ENCODE data around the gene TCF7.

Gene TCF7

GRCh38 chr5:134088291-134088690, 26.2 kb upstream of the TCF7 start:
- no peak overlapping the region for H2BK15ac ChIP-seq (replicated peaks; ENCODE audit: low read depth)

GRCh38 chr5:134088994-134089560, 25.4 kb upstream of the TCF7 start:
- no peak overlapping the region for H3K9ac ChIP-seq (ENCODE audit: low read length)
- no peak overlapping the region for H4K5ac ChIP-seq (ENCODE audit: low read length)
- no peak overlapping the region for H2BK15ac ChIP-seq (replicated peaks; ENCODE audit: low read depth)
- no peaks in the 10 kb centered on the region for H3K27me3 ChIP-seq (ENCODE audit: insufficient read depth, low read length, poor library complexity)
- no peaks in the 10 kb centered on the region for H3K36me3 ChIP-seq (ENCODE audit: control insufficient read depth, insufficient read depth, low read length)
- H3K18ac ChIP-seq (ENCODE audit: low read length): no peak overlapping the region
- no peak overlapping the region for H3K4me3 ChIP-seq (ENCODE audit: low read length)
- H2BK5ac ChIP-seq (ENCODE audit: low read length): no peak overlapping the region
- no peak overlapping the region for H3K56ac ChIP-seq (ENCODE audit: low read length)
- no CpG with 5 or more reads among the region's 5 CpGs for WGBS (ENCODE audit: extremely low coverage, insufficient coverage, low lambda C conversion rate)
- H2AK5ac ChIP-seq (ENCODE audit: low read length): no peak overlapping the region
- no peaks in the 10 kb centered on the region for H3K79me2 ChIP-seq (ENCODE audit: control insufficient read depth, insufficient read depth, low read length)
- H4K8ac ChIP-seq (ENCODE audit: low read depth, low read length): no peak overlapping the region
- H2BK120ac ChIP-seq (ENCODE audit: low read depth, low read length): no peak overlapping the region
- H3K4ac ChIP-seq (ENCODE audit: low read depth, low read length): no peak overlapping the region
- no peak overlapping the region for H3K23ac ChIP-seq (ENCODE audit: low read length)
- no peaks in the 10 kb centered on the region for H3K79me1 ChIP-seq (ENCODE audit: low read length)
- no peak overlapping the region for H3K27ac ChIP-seq (ENCODE audit: low read depth, low read length)
- no peak overlapping the region for H3K4me2 ChIP-seq (ENCODE audit: low read length)
- no peaks in the 10 kb centered on the region for H3K4me1 ChIP-seq (ENCODE audit: control insufficient read depth, low read depth, low read length)
- no peak for DNase-seq

More at GRCh38 chr5:134088291-134088690, 26.2 kb upstream of the TCF7 start:
- no peak overlapping the region for H2BK5ac ChIP-seq (ENCODE audit: low read length)
- H3K79me1 ChIP-seq (ENCODE audit: low read length): no peaks in the 10 kb centered on the region
- no peak overlapping the region for H4K5ac ChIP-seq (ENCODE audit: low read length)
- H3K27me3 ChIP-seq (ENCODE audit: insufficient read depth, low read length, poor library complexity): no peaks in the 10 kb centered on the region
- no peak overlapping the region for H3K4ac ChIP-seq (ENCODE audit: low read depth, low read length)
- H2AK5ac ChIP-seq (ENCODE audit: low read length): no peak overlapping the region
- H3K36me3 ChIP-seq (ENCODE audit: control insufficient read depth, insufficient read depth, low read length): no peaks in the 10 kb centered on the region
- no peak overlapping the region for H2BK120ac ChIP-seq (ENCODE audit: low read depth, low read length)
- no peak overlapping the region for H3K4me3 ChIP-seq (ENCODE audit: low read length)
- H3K23ac ChIP-seq (ENCODE audit: low read length): no peak overlapping the region
- H3K79me2 ChIP-seq (ENCODE audit: control insufficient read depth, insufficient read depth, low read length): no peaks in the 10 kb centered on the region
- no peak overlapping the region for H3K18ac ChIP-seq (ENCODE audit: low read length)
- H3K4me2 ChIP-seq (ENCODE audit: low read length): no peak overlapping the region
- no peak overlapping the region for H4K8ac ChIP-seq (ENCODE audit: low read depth, low read length)
- no peaks in the 10 kb centered on the region for H3K4me1 ChIP-seq (ENCODE audit: control insufficient read depth, low read depth, low read length)
- no peak overlapping the region for H3K56ac ChIP-seq (ENCODE audit: low read length)
- H3K9ac ChIP-seq (ENCODE audit: low read length): no peak overlapping the region
- no peak for DNase-seq
- no peak overlapping the region for H3K27ac ChIP-seq (ENCODE audit: low read depth, low read length)

- no CpG with 5 or more reads among the region's 5 CpGs for WGBS (ENCODE audit: extremely low coverage, insufficient coverage, low lambda C conversion rate)
Observed at GRCh38 chr5:134090522-134090921, 24.0 kb upstream of the TCF7 start.

DNA sequence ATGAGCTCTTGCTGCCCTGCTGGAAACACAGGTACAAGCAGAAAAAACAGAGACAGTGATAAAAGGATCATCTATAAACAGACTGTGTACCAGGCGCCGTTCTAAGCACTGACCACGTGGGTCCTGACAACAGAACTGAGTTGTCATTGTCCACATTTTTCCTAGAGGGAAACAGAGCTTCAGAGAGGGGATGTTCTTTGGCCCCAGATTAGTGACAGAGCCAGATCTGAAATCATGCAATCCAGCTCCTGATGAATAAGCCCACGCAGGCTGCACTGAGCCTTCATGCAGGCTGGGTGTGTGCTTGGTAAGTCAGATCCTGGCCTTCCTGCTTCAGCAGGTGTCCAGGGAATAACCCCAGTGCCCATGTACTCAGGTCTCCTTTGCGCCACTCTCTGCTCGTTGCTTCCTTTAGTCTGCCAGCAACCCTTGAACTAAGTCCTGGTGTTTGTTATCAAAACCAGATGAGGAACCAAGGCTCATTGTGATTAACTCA, 22.8 kb upstream of the TCF7 start:
- Histone ChIP-seq H3K27ac (ENCODE audit: low read depth, low read length) (no peak overlapping the region), H3K4ac (ENCODE audit: low read depth, low read length) (no peak overlapping the region), H3K79me1 (ENCODE audit: low read length) (no peaks in the 10 kb centered on the region), H2BK15ac (replicated peaks; ENCODE audit: low read depth) (no peak overlapping the region), H3K4me3 (ENCODE audit: low read length) (no peak overlapping the region), H3K56ac (ENCODE audit: low read length) (no peak overlapping the region), H3K23ac (ENCODE audit: low read length) (no peak overlapping the region), H3K18ac (ENCODE audit: low read length) (no peak overlapping the region), H3K79me2 (ENCODE audit: control insufficient read depth, insufficient read depth, low read length) (no peaks in the 10 kb centered on the region), H4K8ac (ENCODE audit: low read depth, low read length) (no peak overlapping the region), H4K5ac (ENCODE audit: low read length) (no peak overlapping the region), H2BK5ac (ENCODE audit: low read length) (no peak overlapping the region), H3K4me2 (ENCODE audit: low read length) (no peak overlapping the region), H3K27me3 (ENCODE audit: insufficient read depth, low read length, poor library complexity) (no peaks in the 10 kb centered on the region), H2BK120ac (ENCODE audit: low read depth, low read length) (no peak overlapping the region), H3K9ac (ENCODE audit: low read length) (no peak overlapping the region), H3K4me1 (ENCODE audit: control insufficient read depth, low read depth, low read length) (no peaks in the 10 kb centered on the region), H2AK5ac (ENCODE audit: low read length) (no peak overlapping the region), H3K36me3 (ENCODE audit: control insufficient read depth, insufficient read depth, low read length) (no peaks in the 10 kb centered on the region)
- DNase-seq: no peak
- WGBS (ENCODE audit: extremely low coverage, insufficient coverage, low lambda C conversion rate): no CpG with 5 or more reads among the region's 6 CpGs

More at GRCh38 chr5:134090522-134090921, 24.0 kb upstream of the TCF7 start:
- H3K27ac ChIP-seq (ENCODE audit: low read depth, low read length): no peak overlapping the region
- H3K4ac ChIP-seq (ENCODE audit: low read depth, low read length): no peak overlapping the region
- H2AK5ac ChIP-seq (ENCODE audit: low read length): no peak overlapping the region
- no peaks in the 10 kb centered on the region for H3K79me1 ChIP-seq (ENCODE audit: low read length)
- H2BK5ac ChIP-seq (ENCODE audit: low read length): no peak overlapping the region
- no peak overlapping the region for H3K4me2 ChIP-seq (ENCODE audit: low read length)
- H3K27me3 ChIP-seq (ENCODE audit: insufficient read depth, low read length, poor library complexity): no peaks in the 10 kb centered on the region
- H3K18ac ChIP-seq (ENCODE audit: low read length): no peak overlapping the region
- H3K4me3 ChIP-seq (ENCODE audit: low read length): no peak overlapping the region
- DNase-seq: no peak
- no peak overlapping the region for H3K56ac ChIP-seq (ENCODE audit: low read length)
- no peak overlapping the region for H2BK15ac ChIP-seq (replicated peaks; ENCODE audit: low read depth)
- H3K36me3 ChIP-seq (ENCODE audit: control insufficient read depth, insufficient read depth, low read length): no peaks in the 10 kb centered on the region
- no peak overlapping the region for H4K8ac ChIP-seq (ENCODE audit: low read depth, low read length)
- H3K23ac ChIP-seq (ENCODE audit: low read length): no peak overlapping the region
- H3K79me2 ChIP-seq (ENCODE audit: control insufficient read depth, insufficient read depth, low read length): no peaks in the 10 kb centered on the region
- no peak overlapping the region for H3K9ac ChIP-seq (ENCODE audit: low read length)
- no peak overlapping the region for H4K5ac ChIP-seq (ENCODE audit: low read length)
- H3K4me1 ChIP-seq (ENCODE audit: control insufficient read depth, low read depth, low read length): no peaks in the 10 kb centered on the region
- no peak overlapping the region for H2BK120ac ChIP-seq (ENCODE audit: low read depth, low read length)

GRCh38 chr5:134092875-134093274, 21.6 kb upstream of the TCF7 start:
- Histone ChIP-seq H4K5ac (ENCODE audit: low read length) (no peak overlapping the region), H2BK5ac (ENCODE audit: low read length) (no peak overlapping the region), H3K9ac (ENCODE audit: low read length) (no peak overlapping the region), H3K79me2 (ENCODE audit: control insufficient read depth, insufficient read depth, low read length) (no peaks in the 10 kb centered on the region), H2BK120ac (ENCODE audit: low read depth, low read length) (no peak overlapping the region), H3K18ac (ENCODE audit: low read length) (no peak overlapping the region), H2AK5ac (ENCODE audit: low read length) (no peak overlapping the region), H3K27me3 (ENCODE audit: insufficient read depth, low read length, poor library complexity) (no peaks in the 10 kb centered on the region), H3K56ac (ENCODE audit: low read length) (no peak overlapping the region), H3K27ac (ENCODE audit: low read depth, low read length) (no peak overlapping the region), H3K23ac (ENCODE audit: low read length) (no peak overlapping the region), H3K4me2 (ENCODE audit: low read length) (no peak overlapping the region), H3K36me3 (ENCODE audit: control insufficient read depth, insufficient read depth, low read length) (no peaks in the 10 kb centered on the region), H3K4me3 (ENCODE audit: low read length) (no peak overlapping the region), H4K8ac (ENCODE audit: low read depth, low read length) (no peak overlapping the region), H2BK15ac (replicated peaks; ENCODE audit: low read depth) (no peak overlapping the region), H3K4ac (ENCODE audit: low read depth, low read length) (no peak overlapping the region), H3K79me1 (ENCODE audit: low read length) (no peaks in the 10 kb centered on the region), H3K4me1 (ENCODE audit: control insufficient read depth, low read depth, low read length) (no peaks in the 10 kb centered on the region)
- no peak for DNase-seq
- no CpG with 5 or more reads among the region's 1 CpG for WGBS (ENCODE audit: extremely low coverage, insufficient coverage, low lambda C conversion rate)

DNA sequence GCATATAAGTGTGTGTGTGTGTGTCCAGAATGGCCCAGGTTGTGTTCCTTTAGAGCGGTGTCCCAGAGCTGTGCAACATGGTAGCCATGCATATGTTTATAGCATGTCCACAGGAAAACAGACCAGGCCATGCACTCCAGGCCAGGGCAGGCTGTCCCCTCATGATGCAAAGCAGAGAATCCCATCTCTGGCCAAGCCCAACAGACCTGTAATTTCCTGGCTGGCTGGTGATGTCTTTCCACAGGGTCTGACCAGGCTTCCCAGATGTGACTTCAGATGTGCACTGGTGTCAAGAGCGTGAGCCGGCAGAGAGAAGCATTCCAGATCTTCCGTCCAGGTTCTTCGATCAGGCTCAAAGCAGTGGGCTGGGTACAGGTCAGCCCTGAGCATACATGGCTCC, 21.1 kb upstream of the TCF7 start:
- no peak overlapping the region for H2BK5ac ChIP-seq (ENCODE audit: low read length)

More for the DNA sequence above, 21.1 kb upstream of the TCF7 start:
- Histone ChIP-seq H4K5ac (ENCODE audit: low read length) (no peak overlapping the region), H3K27ac (ENCODE audit: low read depth, low read length) (no peak overlapping the region), H3K36me3 (ENCODE audit: control insufficient read depth, insufficient read depth, low read length) (no peaks in the 10 kb centered on the region), H4K8ac (ENCODE audit: low read depth, low read length) (no peak overlapping the region), H3K18ac (ENCODE audit: low read length) (no peak overlapping the region), H2BK15ac (replicated peaks; ENCODE audit: low read depth) (no peak overlapping the region), H3K4me2 (ENCODE audit: low read length) (no peak overlapping the region), H3K79me1 (ENCODE audit: low read length) (no peaks in the 10 kb centered on the region), H2BK120ac (ENCODE audit: low read depth, low read length) (no peak overlapping the region), H3K4me1 (ENCODE audit: control insufficient read depth, low read depth, low read length) (no peaks in the 10 kb centered on the region), H3K23ac (ENCODE audit: low read length) (no peak overlapping the region), H3K4ac (ENCODE audit: low read depth, low read length) (no peak overlapping the region), H3K79me2 (ENCODE audit: control insufficient read depth, insufficient read depth, low read length) (no peaks in the 10 kb centered on the region), H3K56ac (ENCODE audit: low read length) (no peak overlapping the region), H2AK5ac (ENCODE audit: low read length) (no peak overlapping the region), H3K4me3 (ENCODE audit: low read length) (no peak overlapping the region), H3K9ac (ENCODE audit: low read length) (no peak overlapping the region), H3K27me3 (ENCODE audit: insufficient read depth, low read length, poor library complexity) (no peaks in the 10 kb centered on the region)
- DNase-seq: no peak
- WGBS (ENCODE audit: extremely low coverage, insufficient coverage, low lambda C conversion rate): no CpG with 5 or more reads among the region's 5 CpGs
